SKM-1 (cell line): ENCODE data around the gene SLC39A11.
"Not testable (repeated sequence)": the region's sequence is repeated elsewhere in the genome, so short reads cannot be mapped to it uniquely, and the experiment has no call there.

Source experiments
- DNase-seq: peaks from one replicate; lab custom pipeline; 2025; ENCODE audit not compliant: unreplicated experiment; lab: John Stamatoyannopoulos, UW

Gene SLC39A11

GRCh38 chr17:73013816-73014663, 78.4 kb downstream of the SLC39A11 start:
- no peak for DNase-seq

- no peak for DNase-seq
Observed at GRCh38 chr17:73013301-73013700, 79.2 kb downstream of the SLC39A11 start.

GRCh38 chr17:73011016-73011486, 81.4 kb downstream of the SLC39A11 start:
- DNase-seq, result no peak

- DNase-seq, result no peak
Observed at GRCh38 chr17:73010414-73010813, 82.1 kb downstream of the SLC39A11 start.

DNA sequence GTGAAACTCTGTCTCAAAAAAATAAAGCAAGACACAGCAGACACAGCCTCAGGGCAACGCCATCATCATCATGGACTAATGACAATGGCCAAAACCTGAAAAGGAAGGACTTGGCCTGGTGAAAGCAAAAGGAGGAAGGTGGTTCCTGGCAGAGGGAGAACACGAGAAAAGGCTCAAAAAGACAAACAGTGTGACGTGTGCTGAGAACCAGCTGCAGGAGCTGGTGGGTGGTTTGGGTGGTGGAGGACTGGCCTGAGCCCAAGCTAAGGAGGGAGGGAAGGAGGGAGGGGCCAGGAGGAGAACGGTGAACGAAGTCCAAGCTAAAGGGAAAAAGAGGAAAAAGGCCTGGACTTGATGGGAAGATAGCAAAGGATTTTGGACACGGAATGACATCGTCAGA, 85.1 kb downstream of the SLC39A11 start:
- no peak for DNase-seq

GRCh38 chr17:73005360-73005759, 87.1 kb downstream of the SLC39A11 start:
- no peak for DNase-seq

GRCh38 chr17:73003487-73003886, 89.0 kb downstream of the SLC39A11 start:
- no peak for DNase-seq

- DNase-seq, result no peak
Observed at GRCh38 chr17:73000832-73001231, 91.7 kb downstream of the SLC39A11 start.

GRCh38 chr17:72999474-72999873, 93.0 kb downstream of the SLC39A11 start:
- DNase-seq, result not testable (repeated sequence)

- DNase-seq, result no peak
Observed at GRCh38 chr17:72998343-72998742, 94.1 kb downstream of the SLC39A11 start.

DNA sequence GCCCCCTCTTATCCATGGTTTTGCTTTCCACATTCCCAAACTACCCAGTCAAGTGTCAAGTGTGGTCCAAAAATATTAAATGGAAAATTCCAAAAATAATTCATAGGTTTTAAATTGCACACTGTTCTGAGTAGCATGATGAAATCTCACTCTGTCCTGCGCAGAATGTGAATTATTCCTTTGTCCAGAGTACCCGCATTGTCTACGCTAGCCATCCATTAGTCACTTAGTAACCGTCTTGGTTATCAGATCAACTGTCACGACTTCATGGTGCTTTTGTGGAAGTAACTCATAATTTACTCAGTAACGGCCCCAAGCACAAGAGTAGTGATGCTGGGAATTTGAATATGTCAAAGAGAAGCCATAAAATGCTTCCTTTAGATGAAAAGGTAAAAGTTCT, 94.9 kb downstream of the SLC39A11 start:
- DNase-seq, result no peak

- no peak for DNase-seq
Observed at GRCh38 chr17:72996791-72997190, 95.7 kb downstream of the SLC39A11 start.

GRCh38 chr17:72995008-72995656, 97.4 kb downstream of the SLC39A11 start:
- DNase-seq, result no peak

DNA sequence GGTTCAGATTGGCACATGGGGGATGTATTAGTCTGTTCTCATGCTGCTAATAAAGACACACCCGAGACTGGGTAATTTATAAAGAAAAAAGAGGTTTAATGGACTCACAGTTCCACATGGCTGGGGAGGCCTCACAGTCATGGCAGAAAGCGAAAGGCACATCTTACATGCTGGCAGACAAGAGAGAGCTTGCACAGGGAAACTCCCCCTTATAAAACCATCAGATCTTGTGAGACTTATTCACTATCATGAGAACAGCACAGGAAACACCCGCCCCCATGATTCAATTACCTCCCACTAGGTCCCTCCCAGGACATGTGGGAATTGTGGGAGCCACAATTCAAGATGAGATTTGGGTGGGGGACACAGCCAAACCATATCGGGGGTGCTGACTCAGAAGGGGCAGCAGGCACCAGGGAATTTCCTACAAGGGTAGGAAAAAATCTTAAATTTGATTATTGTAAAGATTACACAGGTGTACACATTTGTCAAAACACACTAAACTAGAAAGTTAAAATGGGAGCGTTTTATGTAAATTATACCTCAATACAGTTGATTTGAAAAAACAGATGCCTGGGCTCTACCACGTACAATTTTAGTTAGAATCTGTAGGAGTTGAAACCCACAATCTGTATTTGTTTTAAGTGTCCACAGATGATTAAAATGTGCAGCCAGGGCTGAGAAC, 99.6 kb downstream of the SLC39A11 start:
- not testable (repeated sequence) for DNase-seq

- DNase-seq, result no peak
Observed at GRCh38 chr17:72991651-72992050, 100.8 kb downstream of the SLC39A11 start.

- DNase-seq, result no peak
Observed at GRCh38 chr17:72989074-72989610, 103.3 kb downstream of the SLC39A11 start.

DNA sequence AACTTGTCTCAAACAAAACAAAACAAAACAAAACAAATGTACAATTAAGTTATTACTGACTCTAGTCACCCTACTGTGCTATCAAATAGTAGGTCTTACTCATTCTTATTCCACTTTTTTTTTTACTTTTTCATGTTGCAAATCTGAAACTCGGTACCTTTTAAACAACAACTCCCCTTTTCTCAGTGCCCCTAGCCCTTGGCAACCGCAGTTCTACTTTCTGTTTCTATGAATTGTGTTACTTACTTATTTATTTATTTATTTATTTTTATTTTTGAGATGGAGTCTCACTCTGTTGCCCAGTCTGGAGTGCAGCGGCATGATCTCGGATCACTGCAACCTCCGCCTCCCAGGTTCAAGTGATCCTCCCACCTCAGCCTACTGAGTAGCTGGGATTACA, 104.0 kb downstream of the SLC39A11 start:
- no peak for DNase-seq

DNA sequence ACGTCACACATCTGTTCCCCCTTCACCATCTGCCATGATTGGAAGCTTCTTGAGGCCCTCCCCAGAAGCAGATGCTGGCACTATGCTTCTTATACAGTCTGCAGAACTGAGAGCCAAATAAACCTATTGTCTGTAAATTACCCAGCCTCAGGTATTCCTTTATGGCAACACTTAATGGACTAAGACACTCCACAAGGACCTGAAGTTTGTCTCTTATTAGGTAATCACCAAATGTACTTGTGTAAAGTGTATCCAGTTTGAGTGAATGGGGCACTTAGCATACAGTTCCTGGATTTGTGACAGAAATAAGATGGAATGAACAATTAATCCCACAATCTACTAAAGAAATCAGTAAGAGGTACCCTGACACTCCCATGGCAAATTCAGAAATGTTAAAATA, 105.3 kb downstream of the SLC39A11 start:
- DNase-seq, result no peak

DNA sequence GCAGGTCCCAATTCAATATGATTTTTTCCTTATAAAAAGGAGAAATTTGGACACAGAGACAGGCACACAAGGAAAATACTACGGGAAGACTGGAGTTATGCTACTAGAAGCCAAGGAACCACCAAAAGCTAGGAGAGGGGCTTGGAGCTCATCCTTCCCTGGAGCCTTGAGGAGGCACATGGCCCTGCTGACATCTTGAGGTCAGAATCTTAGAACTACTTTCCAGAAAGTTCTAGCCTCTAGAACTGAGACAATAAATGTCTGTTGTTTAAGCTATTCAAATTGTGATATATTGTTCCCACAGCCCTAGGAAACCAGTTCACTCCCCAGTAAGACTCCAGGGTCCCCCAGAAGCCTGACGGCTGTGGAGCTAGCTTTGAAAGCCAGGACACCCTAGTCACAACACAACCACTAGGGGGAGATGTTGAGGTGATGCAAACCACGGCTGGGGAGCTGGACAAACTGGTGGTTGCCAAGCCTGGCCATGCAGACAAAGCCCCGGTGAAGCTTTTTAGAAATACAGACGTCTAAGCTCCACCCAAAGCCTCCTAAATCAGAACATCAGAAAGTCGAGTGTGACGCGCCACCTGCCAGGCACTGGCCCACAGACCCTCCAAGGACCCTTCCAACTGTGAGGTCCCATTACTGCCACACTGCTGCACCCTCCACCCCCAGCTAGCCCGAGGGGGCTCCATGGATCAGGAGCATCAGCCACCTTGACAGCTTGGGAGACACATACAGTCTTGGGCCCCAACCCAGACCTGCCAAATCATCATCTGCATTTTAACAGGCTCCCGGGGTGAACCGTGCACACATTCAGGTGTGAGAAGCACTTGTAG, 106.4 kb downstream of the SLC39A11 start:
- peak; percentile 42 for DNase-seq

GRCh38 chr17:72984926-72985325, 107.6 kb downstream of the SLC39A11 start:
- no peak for DNase-seq
